HG03342 (cell line): ENCODE results near the gene FHIT.
A peak's percentile ranks its signal among the peaks of the same experiment; 100 is the strongest.

Experiments used
- ATAC-seq: cut with Tn5 transposase; IDR thresholded peaks from one replicate; pipeline ENCODE4 v1.9.1; 2021; ENCODE audit warnings: mild to moderate bottlenecking, moderate library complexity; ENCODE audit not compliant: unreplicated experiment

Gene FHIT

GRCh38 chr3:61251174-61251972 is at the start of gene FHIT:
FHIT (minus strand) TSS chr3:61251452.
- peak; percentile 92 for ATAC-seq

DNA sequence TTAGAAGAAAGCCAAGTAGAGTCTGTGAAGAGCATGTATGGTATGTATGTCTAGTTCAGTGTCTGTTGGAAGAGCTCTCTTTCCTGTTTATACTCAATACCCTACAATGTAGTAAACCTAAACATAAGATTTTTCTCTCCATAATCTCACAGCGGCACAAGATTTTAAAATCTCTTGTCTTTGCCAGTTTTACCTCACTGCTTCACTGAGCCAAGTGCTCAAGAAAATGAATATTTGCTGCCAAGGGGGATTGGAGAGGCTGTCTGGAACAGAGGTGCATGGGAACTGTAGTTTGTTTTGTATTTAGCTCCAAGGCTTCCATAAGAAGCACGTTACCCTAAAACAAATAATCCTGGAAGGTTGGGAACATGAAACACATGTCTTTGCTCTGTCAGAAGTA is 49.5 kb upstream of the FHIT start:
- ATAC-seq: no peak

DNA sequence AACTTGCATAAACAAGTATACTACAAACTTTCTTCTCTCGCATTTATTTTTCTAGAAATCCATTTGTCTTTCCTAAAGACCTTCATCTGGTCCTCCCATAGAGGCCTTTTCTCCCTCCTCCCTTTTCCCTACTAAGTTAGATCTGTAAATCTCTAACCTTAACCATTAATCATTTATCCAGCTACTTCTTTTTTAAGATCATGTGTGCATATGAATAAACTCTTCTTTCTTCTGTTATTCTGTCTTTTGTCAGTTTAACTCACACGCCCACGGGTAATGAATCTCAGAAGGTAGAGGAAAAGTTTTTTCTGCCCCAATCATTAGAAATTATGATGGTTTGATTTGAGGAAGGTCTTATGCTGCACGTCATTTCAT is 48.7 kb upstream of the FHIT start:
- ATAC-seq: no peak

DNA sequence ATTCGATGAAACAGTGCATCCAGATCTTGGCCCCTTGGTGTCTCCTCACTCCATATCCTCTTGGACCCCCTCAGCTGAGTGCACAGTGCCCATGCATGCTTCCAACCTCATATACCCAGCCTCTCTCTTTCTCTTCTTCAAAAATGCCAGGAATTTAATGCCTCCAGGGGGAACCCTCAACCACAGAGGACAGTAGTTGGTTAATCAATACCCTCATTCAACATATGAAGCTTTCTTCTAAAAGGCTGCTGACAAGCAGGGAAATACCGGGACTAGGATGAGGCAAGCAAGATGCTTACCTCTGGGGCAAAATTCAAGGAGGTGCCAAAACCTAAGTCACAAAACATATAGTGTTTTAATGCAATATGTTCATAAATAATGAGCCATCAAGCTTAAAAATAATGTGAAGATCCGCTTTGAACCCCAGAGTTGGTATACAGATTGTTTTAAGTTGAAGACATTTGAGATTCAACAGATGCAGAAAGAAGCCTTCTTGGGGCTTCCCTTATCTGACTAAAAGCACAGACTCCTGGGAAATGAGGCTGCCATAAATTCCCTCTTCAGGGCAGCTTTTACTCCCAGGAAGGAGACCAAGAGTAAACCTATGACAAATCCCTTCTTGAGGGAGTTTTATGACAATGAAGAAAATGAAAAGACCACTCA is 48.2 kb upstream of the FHIT start:
- no peak for ATAC-seq

DNA sequence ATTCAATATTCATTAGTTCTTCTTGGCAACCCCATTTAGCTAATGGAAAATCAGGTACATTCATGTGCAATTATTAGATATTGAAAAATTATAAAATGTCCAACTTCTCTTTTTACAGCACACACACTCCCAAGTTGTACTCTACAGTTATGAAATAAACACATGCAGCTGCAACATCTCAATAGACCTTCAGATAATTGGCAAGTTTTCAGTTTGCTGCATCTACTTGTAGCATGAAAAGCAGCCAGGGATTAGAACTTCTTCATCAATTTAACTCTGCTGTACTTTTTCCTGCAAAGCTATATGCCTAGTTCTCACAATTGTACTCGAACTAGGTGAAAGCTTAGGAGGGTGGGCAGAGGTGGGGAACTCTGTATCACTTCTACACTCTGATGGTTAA is 46.6 kb upstream of the FHIT start:
- no peak for ATAC-seq

DNA sequence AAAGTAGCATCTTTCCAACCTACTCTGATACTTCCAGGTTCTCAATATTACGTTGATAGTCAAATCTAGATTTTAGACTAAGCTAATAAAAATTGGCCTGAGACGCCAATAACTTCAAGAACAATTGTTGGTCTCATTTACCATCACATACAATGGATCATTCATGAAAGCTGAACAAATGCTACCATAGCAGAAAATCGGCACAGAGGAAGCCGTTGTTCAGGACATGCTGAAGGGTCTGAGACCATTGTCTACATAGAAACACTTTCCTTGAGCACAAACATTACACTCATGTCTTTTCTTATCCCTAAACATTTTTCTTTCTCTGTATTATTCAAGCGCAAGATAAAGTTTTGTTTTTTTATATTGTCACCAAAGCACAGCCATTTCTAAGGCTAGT is 37.2 kb upstream of the FHIT start:
- ATAC-seq: no peak

DNA sequence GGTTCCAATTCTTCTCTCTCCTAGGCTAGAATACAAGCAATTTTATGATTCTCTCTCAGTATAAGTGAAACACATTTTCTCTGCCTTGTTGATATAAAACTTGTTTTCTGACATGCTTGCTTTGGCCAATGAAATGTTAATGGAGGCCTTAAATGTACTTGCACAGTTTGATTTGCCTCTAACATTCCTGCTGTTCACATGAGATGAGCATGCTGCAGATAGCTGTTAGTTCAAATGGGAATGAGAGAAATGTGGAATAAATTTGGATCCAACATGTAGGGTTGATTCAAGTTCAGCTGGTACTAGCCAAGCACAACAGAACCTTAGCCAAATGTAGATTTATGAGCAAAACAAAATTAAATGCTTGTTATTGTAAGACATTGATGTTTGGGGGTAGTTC is 32.6 kb upstream of the FHIT start:
- no peak for ATAC-seq

DNA sequence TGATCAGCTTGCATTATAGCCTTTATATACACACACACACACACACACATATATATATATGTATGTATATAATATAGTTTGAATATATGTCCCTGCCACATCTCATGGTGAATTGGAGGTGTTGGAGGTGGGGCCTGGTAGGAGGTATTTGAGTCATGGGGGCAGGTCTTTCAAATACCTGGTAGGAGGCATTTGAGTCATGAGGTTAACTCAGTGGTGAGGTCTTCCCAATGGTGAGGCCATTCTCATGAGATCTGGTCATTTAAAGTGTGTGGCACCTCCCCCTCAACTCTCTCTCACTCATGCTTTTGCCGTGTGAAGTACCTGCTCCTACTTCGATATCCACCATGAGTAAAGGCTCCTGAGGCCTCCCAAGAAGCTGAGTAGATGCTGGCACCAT is 27.5 kb upstream of the FHIT start:
- ATAC-seq: no peak

DNA sequence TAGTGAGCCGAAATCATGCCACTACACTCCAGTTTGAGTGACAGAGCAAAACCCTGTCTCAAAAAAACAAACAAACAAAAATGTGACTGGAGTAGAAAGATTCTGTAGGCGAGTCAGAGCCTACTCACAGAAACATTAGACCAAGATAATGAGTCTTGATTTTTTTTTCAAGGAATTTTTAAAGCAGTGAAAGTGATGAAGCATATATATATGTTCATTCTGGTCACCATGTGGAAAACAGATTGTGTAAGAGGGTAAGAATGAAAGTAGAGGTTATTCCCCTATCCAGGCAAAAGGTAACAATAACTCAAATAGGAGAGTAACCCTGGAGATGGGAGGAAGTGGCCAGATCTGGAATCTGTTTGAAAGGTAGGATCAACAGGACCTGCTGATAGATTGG is 26.2 kb upstream of the FHIT start:
- ATAC-seq: no peak

GRCh38 chr3:61269435-61269834 is 18.2 kb upstream of the FHIT start:
- ATAC-seq: no peak

DNA sequence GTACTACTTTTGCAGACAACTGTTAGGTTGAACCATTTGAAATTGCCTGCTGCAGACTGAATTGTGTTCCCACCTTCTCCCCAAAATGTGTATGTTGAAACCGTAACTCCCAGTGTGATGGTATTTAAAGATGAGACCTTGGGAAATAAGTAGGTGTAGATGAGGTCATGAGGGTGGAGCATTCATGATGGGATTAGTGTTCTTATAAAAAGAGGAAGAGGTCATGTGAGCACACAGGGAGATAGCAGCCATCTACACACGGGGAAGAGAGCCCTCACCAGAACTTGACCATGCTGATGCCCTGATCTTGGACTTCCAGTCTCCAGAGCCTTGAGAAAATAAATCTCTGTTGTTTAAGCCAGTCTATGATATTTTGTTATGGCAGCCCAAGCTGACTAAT is 17.4 kb upstream of the FHIT start:
- ATAC-seq: no peak

DNA sequence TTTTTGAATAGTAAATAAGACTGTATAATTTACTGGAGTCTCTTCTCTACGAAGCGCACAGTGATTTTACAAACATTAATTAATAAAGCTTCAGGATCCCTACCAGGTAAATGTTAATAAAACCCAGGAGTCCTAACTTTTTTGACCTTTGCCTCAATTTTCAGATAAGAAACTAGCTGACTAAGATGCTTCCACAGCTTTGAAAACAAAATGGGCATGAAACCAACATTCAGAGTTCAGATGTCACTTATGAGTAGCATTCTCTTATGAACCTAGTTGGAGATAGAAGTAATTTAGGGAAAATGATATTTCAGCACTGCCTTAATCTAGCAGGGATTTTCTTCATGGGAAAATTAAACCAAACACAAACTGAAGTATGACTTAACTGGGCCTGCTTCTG is 13.0 kb upstream of the FHIT start:
- ATAC-seq: no peak

DNA sequence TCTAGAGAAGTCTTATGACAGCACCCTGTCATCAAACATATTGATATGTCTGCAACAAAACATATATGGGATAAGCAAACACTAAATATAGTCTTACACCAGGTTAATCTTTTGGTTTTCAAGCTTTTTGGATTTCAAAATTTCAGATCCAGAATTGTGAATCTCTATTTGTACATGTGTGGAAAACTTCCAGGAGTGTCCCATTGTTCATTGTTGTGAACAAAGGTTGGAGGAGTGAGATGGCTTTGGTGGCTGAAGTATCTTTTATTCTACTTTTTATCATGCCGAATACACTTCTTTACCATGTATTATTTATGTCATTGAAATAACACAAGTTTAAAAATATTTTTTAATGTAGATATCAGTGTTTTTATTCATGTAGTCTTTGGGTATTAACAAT is 5.9 kb upstream of the FHIT start:
- no peak for ATAC-seq

- no peak for ATAC-seq
Observed at GRCh38 chr3:61253756-61254155, 2.5 kb upstream of the FHIT start.

GRCh38 chr3:61252836-61253235 is 1.6 kb upstream of the FHIT start:
- no peak for ATAC-seq

GRCh38 chr3:61250784-61251173 is 473 bp downstream of the FHIT start:
- no peak for ATAC-seq

- ATAC-seq: no peak
Observed at GRCh38 chr3:61248496-61248895, 2.8 kb downstream of the FHIT start.

GRCh38 chr3:61247191-61247590 is 4.1 kb downstream of the FHIT start:
- no peak for ATAC-seq

DNA sequence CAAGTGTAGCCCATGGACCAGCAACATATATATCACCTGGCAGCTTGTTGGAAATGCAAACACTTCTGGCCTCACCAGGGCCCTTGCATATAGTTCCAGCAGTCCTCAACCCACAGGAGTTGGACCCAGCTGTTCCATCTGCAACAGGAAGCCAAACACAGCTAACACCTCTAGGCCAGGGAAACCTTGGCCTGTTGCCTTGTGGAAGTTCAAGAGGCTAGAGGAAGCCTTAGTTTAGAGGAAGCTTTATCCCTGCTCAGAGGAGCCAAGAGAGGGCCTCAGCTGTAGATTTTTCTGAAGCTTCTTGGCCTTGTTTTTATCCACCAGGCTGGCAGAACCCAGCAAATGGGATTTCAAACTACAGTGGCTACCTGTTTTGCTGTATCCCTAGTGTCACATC is 11.4 kb downstream of the FHIT start:
- no peak for ATAC-seq

DNA sequence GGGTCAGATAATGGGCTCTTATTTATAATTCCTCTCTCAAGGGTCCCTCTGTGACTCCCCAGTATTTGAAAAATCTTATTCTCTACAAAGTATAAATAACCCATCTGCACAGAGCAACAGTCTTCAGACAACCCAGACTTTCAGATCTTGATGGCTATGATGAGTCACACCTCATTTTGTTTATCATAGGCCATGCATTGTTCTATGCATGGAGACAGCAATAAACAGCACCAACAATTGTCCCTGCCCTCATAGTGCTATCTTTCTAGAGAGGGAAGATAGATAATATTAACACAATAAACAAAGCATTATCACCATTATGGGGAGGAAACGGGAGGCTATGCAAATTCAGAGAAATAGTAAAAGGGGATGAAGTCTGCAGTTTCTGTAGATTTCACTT is 13.4 kb downstream of the FHIT start:
- no peak for ATAC-seq

- ATAC-seq: peak; percentile 89
Observed at GRCh38 chr3:61236556-61236955, 14.7 kb downstream of the FHIT start.

DNA sequence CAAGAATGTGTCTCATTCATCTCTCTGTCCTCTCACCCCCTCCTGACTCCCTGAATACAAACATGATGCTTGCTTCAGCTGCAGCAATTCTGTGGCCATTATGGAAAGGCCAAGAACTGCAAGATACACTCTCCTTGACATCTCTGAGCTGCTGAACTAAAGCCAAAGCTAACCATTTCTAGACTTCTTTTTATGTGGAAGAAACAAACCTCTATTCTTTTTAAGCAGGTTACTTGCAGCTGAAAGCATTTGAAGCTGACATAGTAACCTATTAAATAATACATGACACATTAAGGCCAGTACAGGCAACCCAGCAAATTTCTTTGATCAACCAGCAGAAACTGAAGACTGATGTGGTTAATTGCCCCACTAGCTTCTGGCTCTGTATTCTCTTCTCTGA is 17.5 kb downstream of the FHIT start:
- ATAC-seq: no peak

- no peak for ATAC-seq
Observed at GRCh38 chr3:61231693-61232092, 19.6 kb downstream of the FHIT start.
